GM21528 (cell line): ENCODE measurements around the gene UBL7.

Experiments used
- ATAC-seq: cut with Tn5 transposase; IDR thresholded peaks from one replicate; pipeline ENCODE4 v1.9.1; 2021; ENCODE audit warnings: mild to moderate bottlenecking, moderate library complexity; ENCODE audit not compliant: unreplicated experiment, low FRiP score

Gene UBL7

DNA sequence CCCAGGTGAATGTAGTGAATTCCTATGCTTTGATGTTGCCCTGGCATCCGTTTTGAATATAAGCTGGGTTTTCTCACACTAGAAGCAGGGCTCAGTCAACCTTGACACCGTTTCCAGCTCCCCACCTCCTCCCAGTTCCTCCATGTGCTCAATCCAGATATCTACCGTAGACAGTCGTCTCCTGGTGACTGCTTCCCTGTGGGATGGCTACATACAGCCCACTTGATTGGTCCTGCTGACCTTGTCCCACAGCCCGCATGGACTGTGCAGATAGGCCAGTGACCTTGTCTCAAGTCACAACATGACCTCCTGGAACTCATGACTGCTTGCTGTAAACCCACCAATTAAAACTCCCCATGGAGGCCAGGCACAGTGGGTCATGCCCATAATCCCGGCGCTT, 35.3 kb downstream of the UBL7 start:
- ATAC-seq = no peak

- ATAC-seq = no peak
These were observed 35.9 kb downstream of the UBL7 start for GRCh38 chr15:74424901-74425528.

DNA sequence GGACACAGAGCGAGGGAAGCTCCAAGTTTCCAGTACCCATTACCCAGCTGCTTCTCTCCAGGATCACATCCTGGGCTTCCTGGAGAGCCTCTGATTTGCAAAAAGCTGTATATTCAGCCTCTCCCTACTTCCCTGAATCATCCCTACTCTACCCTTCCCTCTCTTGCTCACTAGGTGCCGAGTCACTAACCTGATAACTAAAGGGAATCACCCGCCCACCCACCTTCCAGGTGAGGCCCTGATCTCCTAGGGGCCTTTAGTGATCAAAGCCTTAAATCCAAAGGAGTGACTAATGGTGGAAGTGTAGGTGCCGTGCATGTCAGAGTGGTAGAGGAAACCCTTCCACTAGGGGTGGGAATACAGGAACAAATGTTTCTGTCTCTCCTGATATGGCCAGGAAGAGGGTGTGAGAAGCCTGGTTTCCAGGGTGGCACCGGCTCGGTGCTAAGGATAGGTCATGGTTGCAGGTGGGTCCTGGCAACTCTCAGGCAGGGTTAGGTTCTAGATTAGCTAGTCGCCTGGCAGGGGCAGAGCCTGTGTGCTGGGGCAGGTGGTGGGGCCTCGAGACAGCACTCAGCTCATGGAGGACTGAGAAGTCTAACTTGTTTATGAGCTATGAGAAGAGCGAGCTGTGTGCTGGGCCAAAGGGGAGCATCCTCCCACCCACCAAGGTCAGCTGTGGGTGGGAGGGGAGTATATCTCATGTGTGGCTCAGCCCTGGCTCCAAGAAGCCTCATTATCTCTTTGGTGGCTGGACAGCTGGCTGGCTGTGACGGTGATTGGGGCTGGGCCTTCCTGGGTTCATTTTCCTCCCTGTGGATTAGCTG, 37.3 kb downstream of the UBL7 start:
- ATAC-seq = no peak

DNA sequence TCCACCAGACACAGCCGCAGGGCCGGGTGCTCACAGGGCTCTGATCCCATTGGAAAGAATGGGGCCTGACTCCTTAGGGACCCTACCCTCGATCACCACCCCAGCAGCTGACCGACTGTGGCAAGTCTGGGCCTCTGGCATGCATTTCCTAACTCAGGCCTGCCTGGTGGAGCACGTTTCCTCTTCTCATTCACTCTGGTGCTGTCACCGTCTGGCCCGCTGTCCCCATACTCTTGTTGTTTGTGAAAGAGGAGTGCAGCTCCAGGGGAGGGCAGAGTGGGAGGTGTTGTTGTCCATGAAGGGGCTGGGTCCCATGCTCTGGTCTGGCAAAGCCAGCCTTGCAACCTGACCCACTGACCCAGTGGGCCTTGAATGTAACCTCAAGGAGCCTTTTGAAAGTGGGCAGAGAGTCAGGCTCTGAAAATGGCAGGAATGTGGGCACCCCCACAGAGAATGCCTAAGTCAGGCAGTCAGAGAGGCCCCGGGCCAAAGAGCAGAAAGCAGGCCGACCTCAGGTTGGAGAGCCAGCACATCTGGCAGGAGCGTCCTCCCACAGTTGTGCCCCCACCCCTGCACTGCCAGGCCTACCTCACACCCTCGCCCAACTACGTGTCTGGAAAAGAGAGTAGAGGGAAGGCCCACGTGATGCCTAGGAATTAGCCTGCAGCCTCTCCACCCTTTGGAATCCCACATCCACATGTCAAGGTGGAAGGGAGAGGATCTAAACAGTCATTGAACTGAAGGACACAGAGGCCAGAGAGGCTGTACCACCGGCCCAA, 38.1 kb downstream of the UBL7 start:
- ATAC-seq = no peak

DNA sequence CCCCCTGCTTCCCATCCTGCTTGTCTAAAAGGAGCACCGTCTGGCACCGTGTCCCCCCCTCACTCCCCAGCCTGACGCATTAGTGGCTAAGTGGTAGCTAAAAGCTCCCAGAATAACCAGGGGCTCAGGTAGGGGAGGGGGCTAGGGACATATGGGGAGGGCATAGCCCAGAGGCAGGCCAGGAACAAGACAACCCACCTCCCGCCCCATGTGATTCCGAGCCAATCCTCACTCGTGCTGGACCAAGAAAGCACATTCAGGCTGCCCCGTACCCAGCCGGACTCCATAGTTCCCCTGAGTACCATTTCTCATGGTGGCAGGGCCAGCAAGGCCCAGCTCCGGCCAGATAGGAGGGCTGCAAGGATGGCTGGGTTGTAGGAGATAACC, 38.7 kb downstream of the UBL7 start:
- no peak for ATAC-seq

DNA sequence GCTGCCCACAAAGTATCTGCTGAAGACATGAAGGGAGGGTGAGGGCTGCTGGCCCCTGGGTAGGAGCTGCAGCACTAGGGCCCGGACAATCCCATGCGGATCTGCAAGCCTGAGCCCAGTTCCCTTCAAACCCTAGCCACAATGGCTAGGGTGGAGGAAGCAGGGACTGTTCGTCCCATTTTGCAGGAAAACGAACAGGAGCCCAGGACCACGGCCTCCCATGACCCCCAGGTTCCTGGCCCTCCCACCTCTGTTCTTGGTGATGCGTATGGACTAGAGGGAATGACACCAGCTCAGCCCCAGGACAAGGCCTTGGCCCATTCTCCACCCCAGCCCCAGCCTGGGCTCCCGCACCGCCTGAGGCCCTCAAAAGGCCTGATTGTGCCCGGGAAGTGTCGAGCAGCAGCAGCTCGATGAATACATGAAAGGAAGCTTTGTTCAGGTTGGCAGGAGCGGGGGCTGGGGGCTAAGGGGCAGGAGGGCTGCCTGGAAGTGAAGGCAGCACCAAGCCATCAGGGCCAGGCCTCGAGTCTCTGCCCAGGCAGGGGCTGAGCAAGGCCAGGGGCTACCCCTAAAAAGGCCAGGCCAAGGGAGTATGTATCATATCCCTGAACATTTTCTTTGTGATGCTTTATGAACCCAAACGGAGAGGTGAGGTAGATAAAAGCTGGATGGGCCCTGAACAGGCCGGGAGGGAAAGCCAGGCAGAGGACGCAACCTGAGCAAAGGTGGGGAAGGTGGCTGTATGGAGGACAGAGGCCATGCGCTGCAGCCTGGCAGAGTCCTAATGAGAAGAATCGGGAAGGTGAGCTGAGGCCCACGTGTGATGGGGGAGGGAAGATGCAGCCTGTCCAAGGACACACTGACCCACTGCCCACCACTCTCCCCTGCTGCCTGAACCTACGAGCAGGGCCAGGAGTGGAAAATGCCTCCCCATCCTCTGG, 39.4 kb downstream of the UBL7 start:
- no peak for ATAC-seq

DNA sequence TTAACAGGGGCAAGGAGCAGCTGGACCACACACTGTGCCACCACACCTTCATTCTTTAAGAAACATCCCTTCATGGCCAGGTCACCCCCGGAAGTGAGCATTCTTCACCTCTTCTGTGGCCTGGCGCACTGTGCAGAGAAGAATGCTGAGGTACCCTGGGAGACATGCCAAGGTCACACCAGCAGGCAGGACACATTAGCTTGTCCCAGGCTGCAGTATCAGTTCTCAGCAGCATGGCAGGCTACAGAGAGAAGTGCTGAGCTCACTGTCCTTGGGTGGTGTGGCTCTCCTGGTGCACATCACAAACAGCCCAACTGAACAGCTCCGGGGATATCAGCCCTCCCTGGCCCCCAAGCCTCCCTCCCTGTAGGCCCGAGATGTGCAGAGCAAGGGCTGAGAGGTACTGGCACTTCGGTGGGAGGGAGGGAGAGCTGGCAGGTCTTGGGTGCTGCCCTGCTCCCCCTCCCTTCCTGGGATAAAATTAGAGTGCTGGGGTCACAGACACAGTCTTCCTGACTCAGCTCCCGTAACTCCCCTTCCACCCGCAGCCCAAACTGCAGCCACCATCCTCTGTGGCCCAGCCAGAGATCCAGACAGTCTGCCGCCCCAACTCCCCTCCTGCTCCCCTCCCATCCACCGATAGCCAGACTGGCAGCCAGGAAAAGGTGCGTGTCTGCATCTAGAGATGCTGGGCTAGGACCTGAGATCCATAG, 40.6 kb downstream of the UBL7 start:
- no peak for ATAC-seq

DNA sequence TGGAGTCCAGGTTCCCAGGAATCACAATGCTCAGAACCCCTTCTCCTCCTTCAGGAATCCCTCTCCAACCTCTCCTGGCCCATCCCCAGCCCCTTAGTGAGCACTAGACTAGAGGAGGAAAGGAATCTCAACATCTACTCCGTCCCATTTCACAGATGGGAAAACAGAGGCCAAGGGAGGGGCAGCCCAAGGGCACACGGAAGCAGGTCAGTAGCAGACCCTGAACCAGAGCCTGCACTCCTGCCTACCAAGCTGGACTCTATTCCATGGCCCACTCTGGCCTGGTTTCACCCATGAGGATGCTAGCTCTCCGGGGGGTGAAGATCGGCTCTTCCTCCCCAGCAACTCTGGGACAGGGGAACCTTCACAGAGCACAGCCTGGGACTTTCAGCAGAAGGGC, 41.5 kb downstream of the UBL7 start:
- ATAC-seq = no peak

DNA sequence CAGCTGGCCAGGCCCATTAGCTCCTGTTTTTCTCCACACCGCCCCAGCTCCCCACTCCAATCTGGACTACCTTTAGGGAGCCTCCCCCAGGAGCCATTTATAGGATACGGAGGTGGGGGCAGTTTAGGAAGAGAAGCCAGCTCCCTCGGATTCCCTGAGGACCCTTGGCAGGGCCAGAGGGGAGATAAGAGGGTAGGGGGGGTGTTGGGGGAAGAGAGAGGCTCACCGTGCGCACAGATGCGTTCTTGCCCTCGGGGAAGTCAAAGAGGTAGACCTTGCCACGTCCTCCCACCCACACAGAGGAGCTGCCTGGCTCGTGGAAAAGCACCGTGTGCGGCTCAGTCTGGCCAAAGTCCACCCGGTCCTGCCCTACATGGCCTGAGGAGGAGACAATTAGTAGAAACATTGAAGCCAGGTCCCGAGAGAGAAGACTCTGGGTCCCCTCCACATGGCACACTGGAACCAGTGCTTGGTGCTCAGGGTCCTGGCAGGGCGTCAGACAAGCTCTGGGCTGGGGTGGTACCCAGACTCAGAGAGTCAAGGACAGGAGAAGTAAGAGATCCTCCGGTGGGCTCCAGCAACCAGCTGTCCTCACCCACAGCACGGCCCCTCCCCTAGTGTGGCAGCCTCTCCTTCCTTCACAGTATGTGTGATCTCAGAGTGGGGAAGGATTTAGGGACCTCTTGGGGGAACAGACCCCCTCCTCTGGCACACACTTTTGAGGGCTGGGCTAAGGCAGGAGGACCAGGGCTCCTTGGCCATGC, 42.2 kb downstream of the UBL7 start:
- no peak for ATAC-seq

DNA sequence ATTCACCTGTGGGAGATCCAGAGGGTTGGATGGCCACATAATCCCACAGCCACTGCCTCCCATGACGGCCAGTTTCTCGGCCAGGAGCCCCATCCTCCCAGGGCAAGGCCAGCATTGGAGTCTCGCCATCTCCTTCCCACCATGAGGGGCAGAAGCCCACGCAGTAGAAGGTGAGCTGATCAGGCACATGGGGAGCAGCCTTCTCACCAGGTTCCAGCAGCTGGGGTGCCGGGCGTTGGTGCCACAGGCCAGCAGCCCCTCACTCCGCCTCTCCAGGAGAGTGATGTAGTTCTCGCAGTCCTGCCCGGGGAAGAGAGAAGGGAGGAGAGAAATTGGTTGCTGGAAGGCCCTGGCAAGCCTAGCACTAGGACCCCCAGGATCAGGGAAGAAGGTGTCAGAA, 43.3 kb downstream of the UBL7 start:
- no peak for ATAC-seq

DNA sequence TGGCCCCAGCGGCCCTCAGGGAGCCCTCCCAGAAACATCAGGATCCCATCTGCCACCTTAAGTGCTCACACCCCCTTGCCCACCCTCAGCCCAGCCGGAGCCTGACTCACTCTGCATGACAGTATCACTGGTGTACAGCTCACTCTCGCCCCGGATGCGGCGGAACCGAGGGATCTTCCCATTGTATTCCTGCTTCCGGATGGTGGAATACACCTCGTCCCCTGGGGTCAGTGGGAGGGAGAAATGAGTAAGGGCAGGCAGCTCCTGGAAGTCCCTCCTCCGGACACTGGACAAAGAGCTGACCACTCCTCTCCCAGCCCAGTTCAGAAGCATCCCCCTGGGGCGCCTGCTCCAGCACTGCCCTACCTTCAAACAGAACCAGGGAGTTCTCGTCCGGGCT, 43.7 kb downstream of the UBL7 start:
- ATAC-seq = no peak

GRCh38 chr15:74415966-74416916, 44.7 kb downstream of the UBL7 start:
- no peak for ATAC-seq

GRCh38 chr15:74414603-74415338, 46.2 kb downstream of the UBL7 start:
- ATAC-seq = no peak

DNA sequence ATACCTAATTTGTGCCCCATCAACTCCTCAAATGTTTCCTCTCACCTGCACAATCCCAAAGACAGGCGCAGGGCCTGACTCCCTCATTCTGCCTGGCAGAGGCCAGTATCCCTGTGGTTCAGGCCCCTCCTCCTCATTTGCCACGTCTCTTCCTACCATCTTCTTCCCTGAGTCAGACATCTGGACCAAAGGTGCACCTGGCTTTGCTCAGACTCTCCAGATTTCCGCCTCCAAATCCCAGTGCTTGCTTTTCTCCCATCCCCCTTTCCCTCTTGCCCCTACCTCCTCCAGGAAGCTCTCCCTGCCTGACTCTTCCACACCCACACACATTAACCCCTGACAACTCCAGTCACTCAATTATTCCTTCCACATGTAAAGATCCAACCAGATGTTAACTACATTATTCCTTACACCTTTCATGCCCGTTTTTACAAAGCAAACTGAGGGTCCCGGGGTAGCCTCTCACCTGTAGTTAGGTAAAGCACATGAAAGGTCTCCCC, 46.8 kb downstream of the UBL7 start:
- no peak for ATAC-seq

- ATAC-seq = no peak
These were observed 47.4 kb downstream of the UBL7 start for GRCh38 chr15:74413350-74414080.

DNA sequence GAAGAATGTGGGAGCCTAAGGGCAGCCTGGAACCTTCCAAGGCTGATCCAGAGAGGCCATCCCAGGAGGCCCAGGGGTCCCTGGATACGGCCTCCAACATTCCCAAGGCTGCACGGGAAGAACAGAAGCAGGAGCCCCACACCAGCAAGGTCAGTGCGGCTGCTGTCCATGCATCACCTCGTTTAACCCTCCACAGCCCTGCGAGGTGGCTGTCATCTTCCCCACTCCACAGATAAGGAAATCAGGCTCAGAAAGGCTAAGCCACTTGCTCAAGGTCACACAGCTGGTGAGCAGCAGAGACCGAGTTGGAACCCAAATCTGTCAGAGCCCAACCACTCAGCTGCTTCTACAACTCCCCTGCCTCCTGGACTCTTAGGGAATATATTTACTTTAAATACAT, 48.8 kb downstream of the UBL7 start:
- ATAC-seq = no peak
